PFSK-1 (cell line): Measurements from ENCODE around the gene ROPN1.

Experiments used
- FOXP2 ChIP-seq: optimal IDR thresholded peaks from 2 replicates; pipeline ENCODE3; 2011; ENCODE audit warnings: borderline replicate concordance, control low read depth, inconsistent platforms; ENCODE audit not compliant: insufficient read depth; ENCODE audit errors: extremely low read length, extremely low read depth
- POLR2AphosphoS5 ChIP-seq: IDR thresholded peaks from 2 replicates; pipeline ENCODE4 v1.6.1; 2012; ENCODE audit warnings: low read depth, mild to moderate bottlenecking, control low read depth, low read length, moderate library complexity
- REST ChIP-seq, 2 experiments: IDR thresholded peaks; 2 replicates each; pipeline versions ENCODE4 v1.6.1 to v1.8.0; 2011 to 2012; ENCODE audit warnings: low read depth in 2 of 2, low read length in 2 of 2, control low read depth in 1 of 2, inconsistent platforms in 1 of 2, mild to moderate bottlenecking in 1 of 2, moderate library complexity in 1 of 2; ENCODE audit not compliant: insufficient read depth in 1 of 2
- SIN3A ChIP-seq: IDR thresholded peaks from 2 replicates; pipeline ENCODE4 v1.6.1; 2012; ENCODE audit warnings: mild to moderate bottlenecking, low read length, moderate library complexity, borderline replicate concordance; ENCODE audit not compliant: insufficient read depth
- TAF1 ChIP-seq: IDR thresholded peaks from 2 replicates; pipeline ENCODE4 v1.6.1; 2012; ENCODE audit warnings: low read length, control low read depth, borderline replicate concordance; ENCODE audit not compliant: insufficient read depth

Gene ROPN1

DNA sequence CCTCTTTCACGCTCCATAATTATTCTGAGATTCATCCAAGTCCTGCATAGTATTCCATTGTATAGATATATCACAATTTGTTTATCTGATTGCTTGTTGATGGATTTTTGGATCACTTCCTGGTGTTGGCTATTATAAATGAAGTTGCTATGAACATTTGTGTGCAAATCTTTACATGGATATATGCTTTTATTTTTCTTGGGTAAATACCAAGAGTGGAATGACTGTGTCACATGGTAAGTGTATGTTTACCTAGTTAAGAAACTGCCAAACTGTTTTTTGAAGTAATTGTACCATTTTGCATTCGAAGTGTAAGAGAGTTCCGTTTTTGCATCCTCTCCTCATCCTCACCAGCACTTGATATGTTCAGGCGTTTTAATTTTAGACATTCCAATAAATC, 34.6 kb upstream of the ROPN1 start:
- TF ChIP-seq TAF1 (no peak), POLR2AphosphoS5 (no peak), SIN3A (no peak), REST (IDR thresholded peaks at IDR 0.05; ENCODE audit: insufficient read depth in 1 of 2, low read depth in 2 of 2, low read length in 2 of 2) (no peak), FOXP2 (no peak)

DNA sequence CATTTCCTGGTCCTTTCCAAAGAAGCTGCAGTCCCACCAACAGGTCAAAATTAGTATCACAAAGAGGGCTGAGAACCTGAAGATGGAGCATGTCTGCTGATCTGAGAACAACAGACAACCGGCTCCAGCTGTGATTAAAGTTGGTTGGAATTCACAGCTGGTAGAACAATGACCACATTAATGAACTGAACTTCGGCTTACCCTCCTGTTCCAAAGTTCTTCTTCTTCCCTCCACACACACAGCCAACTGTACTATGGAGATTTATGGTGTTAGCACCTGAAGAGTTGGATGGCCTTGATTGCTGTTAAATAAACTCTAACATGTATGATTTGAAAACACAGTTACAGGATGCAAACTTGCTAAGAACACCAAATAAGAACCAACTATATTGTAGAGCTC, 27.4 kb upstream of the ROPN1 start:
- no peak for TF ChIP-seq TAF1
- TF ChIP-seq REST (IDR thresholded peaks at IDR 0.05; ENCODE audit: insufficient read depth in 1 of 2, low read depth in 2 of 2, low read length in 2 of 2), result no peak
- TF ChIP-seq FOXP2, result no peak
- no peak for TF ChIP-seq SIN3A
- TF ChIP-seq POLR2AphosphoS5, result no peak

DNA sequence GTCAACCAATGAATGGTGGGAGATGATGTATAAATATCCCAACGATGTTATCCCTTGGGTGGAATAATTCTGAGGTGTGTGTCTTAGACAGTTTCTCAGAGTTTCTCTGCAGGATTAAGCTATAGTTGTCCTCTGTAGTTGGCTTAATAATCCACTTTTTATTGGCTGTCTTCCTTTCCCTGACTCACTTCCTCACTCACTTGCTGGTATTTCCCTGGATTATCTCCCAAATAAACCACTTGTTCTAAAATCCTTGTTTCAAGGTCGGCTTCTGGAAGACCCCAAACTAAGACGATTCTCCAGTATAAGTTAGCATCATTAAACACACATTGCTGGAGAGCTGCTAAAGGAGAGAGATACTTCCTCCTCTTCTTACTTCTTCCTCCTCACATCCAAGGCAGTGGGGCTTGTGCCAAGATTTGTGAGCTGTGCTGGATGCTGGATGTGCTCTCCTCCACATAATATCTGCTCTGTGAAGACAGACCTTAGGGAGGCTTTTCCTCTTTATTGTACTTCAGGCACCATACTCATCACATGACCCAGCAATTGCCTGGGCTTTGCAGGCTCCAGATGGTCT, 22.5 kb upstream of the ROPN1 start:
- TF ChIP-seq FOXP2 (no peak), TAF1 (no peak), POLR2AphosphoS5 (no peak), SIN3A (no peak), REST (IDR thresholded peaks at IDR 0.05; ENCODE audit: insufficient read depth in 1 of 2, low read depth in 2 of 2, low read length in 2 of 2) (no peak)

GRCh38 chr3:124007186-124007585, 15.3 kb upstream of the ROPN1 start:
- TF ChIP-seq SIN3A, result no peak
- TF ChIP-seq TAF1, result no peak
- no peak for TF ChIP-seq REST (IDR thresholded peaks at IDR 0.05; ENCODE audit: insufficient read depth in 1 of 2, low read depth in 2 of 2, low read length in 2 of 2)
- TF ChIP-seq POLR2AphosphoS5, result no peak
- TF ChIP-seq FOXP2, result no peak

DNA sequence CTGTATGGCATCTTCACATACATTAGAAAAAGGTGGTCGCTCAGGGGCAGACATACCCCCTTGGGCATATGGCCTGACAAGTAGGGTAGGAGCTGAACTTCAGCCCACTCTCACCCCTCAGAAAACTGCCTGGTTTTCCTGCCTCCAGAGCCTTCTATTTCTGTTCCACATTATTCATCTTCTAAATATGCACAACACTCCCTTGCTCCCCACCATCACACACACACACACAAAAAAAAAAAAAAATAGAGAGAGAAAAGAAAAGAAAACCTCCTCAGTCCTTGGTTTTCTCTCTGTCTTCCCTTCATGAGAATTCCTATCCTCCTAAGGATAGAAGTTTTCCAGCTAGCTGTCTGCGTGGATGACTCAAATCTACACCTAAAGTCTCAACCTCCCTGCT, 5.6 kb upstream of the ROPN1 start:
- no peak for TF ChIP-seq SIN3A
- TF ChIP-seq TAF1, result no peak
- no peak for TF ChIP-seq FOXP2
- TF ChIP-seq REST (IDR thresholded peaks at IDR 0.05; ENCODE audit: insufficient read depth in 1 of 2, low read depth in 2 of 2, low read length in 2 of 2), result no peak
- TF ChIP-seq POLR2AphosphoS5, result no peak
